Measurements from ENCODE around the gene ATPAF1. TPM values are rescaled to one million over a fixed set of nuclear protein-coding genes. Genes with fewer than 3 reads are reported as not detected.

ATPAF1 gene
- polyA plus RNA-seq, 1 of the 3 experiments (the other 2 are of a cell fraction): 39.9 TPM

GRCh38 chr1:46682064-46682463, 13.9 kb upstream of the ATPAF1 start:
- no peak for TF ChIP-seq EP300 (IDR thresholded peaks at IDR 0.05; ENCODE audit: borderline replicate concordance in 1 of 2, low read depth in 1 of 2, low read length in 1 of 2)
- no peak for TF ChIP-seq RFX5 (IDR thresholded peaks at IDR 0.05; ENCODE audit: low read length)
- ChIA-PET CTCF (interaction anchor here (1.2 to 1.5 kb wide), 2 partner anchors 14 to 44 kb away, joined by 4 to 8 read pairs; partner anchors contain the start of gene ATPAF1), POLR2A (no interaction called here)

GRCh38 chr1:46681333-46682034, 13.3 kb upstream of the ATPAF1 start:
- TF ChIP-seq PBX3 (IDR thresholded peaks at IDR 0.05) (no peak), TCF12 (IDR thresholded peaks at IDR 0.05) (no peak), FOSL2 (IDR thresholded peaks at IDR 0.05; ENCODE audit: borderline replicate concordance, low read depth) (no peak), MEF2A (IDR thresholded peaks at IDR 0.05; ENCODE audit: borderline replicate concordance, low read depth) (no peak), CTCF (IDR thresholded peaks at IDR 0.05) (no peak), CHD2 (IDR thresholded peaks at IDR 0.05; ENCODE audit: low read length, partially characterized antibody) (no peak)

More at GRCh38 chr1:46682064-46682463, 13.9 kb upstream of the ATPAF1 start:
- Histone ChIP-seq H3K9me3 (no peaks in the 10 kb centered on the region), H3K4me3 (ENCODE audit: low read depth in 2 of 2, low read length in 1 of 2) (no peak overlapping the region), H3K9ac (no peak overlapping the region), H3K27me3 (ENCODE audit: insufficient read depth) (no peaks in the 10 kb centered on the region), H3K79me2 (ENCODE audit: insufficient read depth) (no peaks in the 10 kb centered on the region), H3K27ac (ENCODE audit: low read depth in 2 of 2, low read length in 1 of 2) (no peak overlapping the region), H2AFZ (ENCODE audit: low read depth) (no peak overlapping the region), H3K4me1 (ENCODE audit: control insufficient read depth in 1 of 2, insufficient read depth in 2 of 2, low read depth in 1 of 2, low read length in 1 of 2) (peaks cover 0 to 12% of the 10 kb centered on the region in 2 experiments; a peak in 3 of 4 replicates), H3K9me2 (no peaks in the 10 kb centered on the region), H3K4me2 (no peak overlapping the region), H3F3A (replicated peaks; ENCODE audit: insufficient read depth) (peaks cover 2% of the 10 kb centered on the region), H4K20me1 (ENCODE audit: insufficient read depth) (peaks cover 7% of the 10 kb centered on the region; the same call in 1 of the 2 replicates), H3K36me3 (replicated peaks in 1 of 2; ENCODE audit: control insufficient read depth in 1 of 2, insufficient read depth in 2 of 2, low read length in 1 of 2) (peaks cover 84 to 85% of the 10 kb centered on the region in 2 experiments)
- no peak for DNase-seq
- 67% methylated on average over 1 of the region's 1 CpG for WGBS (ENCODE audit: low lambda C conversion rate)

More at GRCh38 chr1:46681333-46682034, 13.3 kb upstream of the ATPAF1 start:
- H2AFZ ChIP-seq (ENCODE audit: low read depth): no peak overlapping the region
- WGBS (ENCODE audit: low lambda C conversion rate): 100% methylated on average over 1 of the region's 1 CpG
- no peaks in the 10 kb centered on the region for H3K9me3 ChIP-seq
- H3K4me2 ChIP-seq: no peak overlapping the region
- H3K9ac ChIP-seq: no peak overlapping the region
- H3F3A ChIP-seq (replicated peaks; ENCODE audit: insufficient read depth): peaks cover 2% of the 10 kb centered on the region
- no peaks in the 10 kb centered on the region for H3K79me2 ChIP-seq (ENCODE audit: insufficient read depth)
- 0 out of 2 replicates have a peak, but pooled peaks cover 2% of the 10 kb centered on the region for H4K20me1 ChIP-seq (ENCODE audit: insufficient read depth)
- CTCF ChIA-PET: interaction anchor here (0.7 to 1.5 kb wide), 3 partner anchors 14 to 44 kb away, joined by 3 to 8 read pairs (median 4); partner anchors contain the start of gene ATPAF1
- POLR2A ChIA-PET: no interaction called here
- H3K27me3 ChIP-seq (ENCODE audit: insufficient read depth): no peaks in the 10 kb centered on the region
- DNase-seq: no peak
- peaks cover 0 to 6% of the 10 kb centered on the region in 2 experiments; a peak in 2 of 4 replicates for H3K4me1 ChIP-seq (ENCODE audit: control insufficient read depth in 1 of 2, insufficient read depth in 2 of 2, low read depth in 1 of 2, low read length in 1 of 2)
- no peak overlapping the region for H3K4me3 ChIP-seq (ENCODE audit: low read depth in 2 of 2, low read length in 1 of 2)
- peaks cover 79 to 84% of the 10 kb centered on the region in 2 experiments for H3K36me3 ChIP-seq (replicated peaks in 1 of 2; ENCODE audit: control insufficient read depth in 1 of 2, insufficient read depth in 2 of 2, low read length in 1 of 2)
- no peaks in the 10 kb centered on the region for H3K9me2 ChIP-seq
- H3K27ac ChIP-seq (ENCODE audit: low read depth in 2 of 2, low read length in 1 of 2): no peak overlapping the region
